H1 (cell line): ENCODE data around the gene NT5DC1. TPM values are rescaled to one million over a fixed set of nuclear protein-coding genes. Genes with fewer than 3 reads are reported as not detected.

Experiments used
- CTCF ChIA-PET: fragments of 300-600 bp; sonication (Branson Sonifier 250); formaldehyde crosslinking; loops from one replicate; lab custom pipeline; 2021; ENCODE audit not compliant: partially characterized antibody; lab: Charles Lee
- POLR2A ChIA-PET: fragments of 300-600 bp; sonication (Branson Sonifier 250); formaldehyde crosslinking; loops from one replicate; lab custom pipeline; 2021; ENCODE audit warnings: inconsistent platforms; ENCODE audit not compliant: partially characterized antibody; lab: Charles Lee
- DNase-seq, 2 experiments: peaks; one replicate each; pipeline versions ENCODE4 v3.0.0 to v3.0.0-alpha.2; 2010 to 2022; ENCODE audit warnings: low spot score in 2 of 2, low read depth in 1 of 2, mixed read lengths in 1 of 2
- FAIRE-seq: peaks from 2 replicates; lab custom pipeline; 2011; peaks lifted over from hg19 to GRCh38; lab: Jason Lieb, UNC
- H2AFZ ChIP-seq: 2 replicates; pipeline ENCODE4 v1.8.1; 2012; ENCODE audit warnings: low read length, inconsistent platforms
- H2AK5ac ChIP-seq: 2 replicates; pipeline ENCODE4 v1.6.1; 2013; ENCODE audit warnings: low read depth, low read length
- H2BK120ac ChIP-seq: replicated peaks from 2 replicates; pipeline ENCODE3; 2013; ENCODE audit warnings: low read depth, low read length, inconsistent platforms
- H2BK12ac ChIP-seq: 2 replicates; pipeline ENCODE4 v1.6.1; 2013; ENCODE audit warnings: low read depth, low read length
- H2BK15ac ChIP-seq: 2 replicates; pipeline ENCODE4 v1.6.1; 2013; ENCODE audit warnings: low read length
- H2BK20ac ChIP-seq: 2 replicates; pipeline ENCODE4 v1.6.1; 2013; ENCODE audit warnings: low read length
- H2BK5ac ChIP-seq: 2 replicates; pipeline ENCODE4 v1.6.1; 2013; ENCODE audit warnings: low read depth, low read length
- H3K14ac ChIP-seq: 2 replicates; pipeline ENCODE4 v1.6.1; 2013; ENCODE audit warnings: inconsistent platforms; ENCODE audit not compliant: insufficient read length
- H3K18ac ChIP-seq: 2 replicates; pipeline ENCODE4 v1.6.1; 2013; ENCODE audit warnings: low read length; ENCODE audit errors: extremely low read depth
- H3K23ac ChIP-seq: 2 replicates; pipeline ENCODE4 v1.6.1; 2013; ENCODE audit warnings: inconsistent platforms; ENCODE audit not compliant: insufficient read length
- H3K23me2 ChIP-seq: 2 replicates; pipeline ENCODE4 v1.6.1; 2013; ENCODE audit warnings: low read depth, low read length
- H3K27ac ChIP-seq: 2 replicates; pipeline ENCODE4 v1.6.1; 2011; ENCODE audit warnings: low read depth, low read length, inconsistent platforms
- H3K27me3 ChIP-seq, 4 experiments: replicated peaks in 1 of 4; 1 replicate in 1 of 4; 2 replicates in 3 of 4; pipeline versions ENCODE4 v1.6.1 to v1.8.1; 2011 to 2013; ENCODE audit warnings: low read length in 3 of 4, mild to moderate bottlenecking in 3 of 4, inconsistent platforms in 2 of 4, mixed read lengths in 2 of 4, moderate library complexity in 1 of 4; ENCODE audit not compliant: control insufficient read depth in 3 of 4, insufficient read depth in 3 of 4; ENCODE audit errors: extremely low read depth in 1 of 4
- H3K36me3 ChIP-seq, 4 experiments: 2 replicates each; pipeline versions ENCODE4 v1.6.1 to v1.8.1; 2011 to 2013; ENCODE audit warnings: mild to moderate bottlenecking in 4 of 4, low read length in 3 of 4, moderate library complexity in 2 of 4, control low read depth in 1 of 4, inconsistent platforms in 1 of 4; ENCODE audit not compliant: insufficient read depth in 4 of 4, control insufficient read depth in 2 of 4
- H3K4ac ChIP-seq: replicated peaks from 2 replicates; pipeline ENCODE3; 2013; ENCODE audit warnings: low read length, low read depth, mixed read lengths, inconsistent platforms; ENCODE audit not compliant: insufficient read length
- H3K4me1 ChIP-seq, 4 experiments: replicated peaks in 1 of 4; 1 replicate in 1 of 4; 2 replicates in 3 of 4; pipeline versions ENCODE4 v1.6.1 to v1.8.1; 2011 to 2013; ENCODE audit warnings: low read length in 3 of 4, inconsistent platforms in 2 of 4, mixed read lengths in 1 of 4; ENCODE audit not compliant: insufficient read depth in 4 of 4, control insufficient read depth in 3 of 4
- H3K4me2 ChIP-seq, 2 experiments: 2 replicates each; pipeline versions ENCODE4 v1.6.1 to v1.8.1; 2011 to 2013; ENCODE audit warnings: low read depth in 2 of 2, low read length in 2 of 2, control low read depth in 1 of 2, inconsistent platforms in 1 of 2, mild to moderate bottlenecking in 1 of 2; ENCODE audit not compliant: insufficient read depth in 1 of 2
- H3K4me3 ChIP-seq, 4 experiments: fragments of 200-600, 300-600 bp in 1 of 4; sonication (generic), shearing (Covaris generic), sonication (Bioruptor Twin) in 1 of 4; 2 replicates each; pipeline versions ENCODE4 v1.5.1 to v1.8.1; 2011 to 2016; ENCODE audit warnings: low read length in 4 of 4, low read depth in 3 of 4, control low read depth in 2 of 4, inconsistent platforms in 2 of 4, mild to moderate bottlenecking in 2 of 4, mixed read lengths in 1 of 4, moderate library complexity in 1 of 4; ENCODE audit not compliant: insufficient read depth in 2 of 4; ENCODE audit errors: extremely low read depth in 1 of 4
- H3K56ac ChIP-seq: replicated peaks from 2 replicates; pipeline ENCODE3; 2013; ENCODE audit warnings: low read depth, mild to moderate bottlenecking, mixed read lengths, low read length, inconsistent platforms; ENCODE audit not compliant: insufficient read length
- H3K79me1 ChIP-seq: 2 replicates; pipeline ENCODE4 v1.6.1; 2013; ENCODE audit warnings: low read depth, low read length, control low read depth
- H3K79me2 ChIP-seq, 2 experiments: 2 replicates each; pipeline versions ENCODE4 v1.6.1 to v1.8.1; 2012 to 2013; ENCODE audit warnings: low read length in 2 of 2, mild to moderate bottlenecking in 2 of 2, inconsistent platforms in 1 of 2; ENCODE audit not compliant: insufficient read depth in 2 of 2, control insufficient read depth in 1 of 2
- H3K9ac ChIP-seq, 4 experiments: replicated peaks in 1 of 4; 1 replicate in 1 of 4; 2 replicates in 3 of 4; pipeline versions ENCODE4 v1.6.1 to v1.8.1; 2011 to 2013; ENCODE audit warnings: low read depth in 3 of 4, low read length in 3 of 4, control low read depth in 2 of 4, mild to moderate bottlenecking in 2 of 4, moderate library complexity in 2 of 4, inconsistent platforms in 1 of 4; ENCODE audit errors: extremely low read depth in 1 of 4
- H3K9me3 ChIP-seq, 2 experiments: 2 replicates each; pipeline versions ENCODE4 v1.6.1 to v1.8.1; 2012 to 2013; ENCODE audit warnings: mild to moderate bottlenecking in 2 of 2, moderate library complexity in 2 of 2, control low read depth in 1 of 2, inconsistent platforms in 1 of 2, low read depth in 1 of 2, low read length in 1 of 2, mixed read lengths in 1 of 2; ENCODE audit not compliant: insufficient read depth in 2 of 2
- H4K20me1 ChIP-seq, 2 experiments: replicated peaks in 1 of 2; 2 replicates each; pipeline versions ENCODE3 to v1.8.1; 2011 to 2013; ENCODE audit warnings: inconsistent platforms in 2 of 2, low read length in 2 of 2, mild to moderate bottlenecking in 1 of 2; ENCODE audit not compliant: insufficient read depth in 2 of 2, control insufficient read depth in 1 of 2
- H4K5ac ChIP-seq: 2 replicates; pipeline ENCODE4 v1.6.1; 2013; ENCODE audit warnings: low read length, low read depth, mixed read lengths, inconsistent platforms; ENCODE audit not compliant: insufficient read length
- H4K8ac ChIP-seq: 2 replicates; pipeline ENCODE4 v1.8.0; 2013; ENCODE audit warnings: mild to moderate bottlenecking, moderate library complexity, low read length, inconsistent platforms; ENCODE audit not compliant: insufficient read depth; ENCODE audit errors: extremely low read depth
- H4K91ac ChIP-seq: replicated peaks from 2 replicates; pipeline ENCODE3; 2013; ENCODE audit warnings: low read length, mixed read lengths, inconsistent platforms; ENCODE audit not compliant: insufficient read length
- JUND ChIP-seq: IDR thresholded peaks from 2 replicates; pipeline ENCODE4 v1.6.1; 2011; ENCODE audit warnings: mild to moderate bottlenecking, improper control_type of control experiment, low read length
- POLR2A ChIP-seq, 2 experiments: IDR thresholded peaks; 1 replicate in 1 of 2; 2 replicates in 1 of 2; pipeline ENCODE4 v1.6.1; 2011; ENCODE audit warnings: low read depth in 2 of 2, low read length in 2 of 2, mild to moderate bottlenecking in 2 of 2; ENCODE audit errors: control extremely low read depth in 1 of 2
- POLR2AphosphoS5 ChIP-seq: IDR thresholded peaks from 2 replicates; pipeline ENCODE4 v1.6.1; 2011; ENCODE audit warnings: low read depth, low read length
- SIN3A ChIP-seq, 2 experiments: IDR thresholded peaks in 1 of 2; conservative IDR thresholded peaks in 1 of 2; 2 replicates each; pipeline ENCODE4 v1.6.1; 2011 to 2012; ENCODE audit warnings: low read length in 2 of 2, improper control_type of control experiment in 1 of 2, low read depth in 1 of 2, mild to moderate bottlenecking in 1 of 2
- SP4 ChIP-seq: IDR thresholded peaks from 2 replicates; pipeline ENCODE4 v1.6.1; 2012; ENCODE audit warnings: low read length, inconsistent platforms
- WGBS, 2 experiments: shearing (Covaris generic) in 1 of 2; methylation state at CpG; one replicate each; pipeline versions ENCODE4 v1.1.6 to v1.1.7; 2013 to 2015; ENCODE audit warnings: low lambda C conversion rate in 2 of 2, mixed read lengths in 2 of 2, inconsistent platforms in 1 of 2, low coverage in 1 of 2, missing lambda C conversion rate in 1 of 2; ENCODE audit not compliant: insufficient replicate concordance in 2 of 2, insufficient coverage in 1 of 2, insufficient read length in 1 of 2; ENCODE audit errors: extremely low coverage in 1 of 2, missing lambda C conversion rate in 1 of 2; 5-methylcytosine and 5-hydroxymethylcytosine counted together
- polyA plus RNA-seq, 7 experiments: library from polyadenylated mRNA; depleted of rRNA in 3 of 7; stranded (reverse) in 5 of 7; unstranded in 2 of 7; fragments of >200 nt in 5 of 7; fragments of 200-250 nt in 2 of 7; gene quantifications; 1 replicate in 5 of 7; 2 replicates in 1 of 7; 4 replicates in 1 of 7; pipeline versions ENCODE4 v1.2.1 to v1.2.3, GENCODE V29; 2011 to 2013; ENCODE audit warnings: missing spikeins in 2 of 7, mixed read lengths in 2 of 7
- total RNA-seq: library from RNA; stranded (reverse); fragmentation: NEBNext Ultra II Directional; extraction: Animal tissue kit (Norgen Biotek cat#: 25700); gene quantifications from 2 replicates; pipeline ENCODE4 v1.2.1, GENCODE V29; 2021

NT5DC1 gene
- total and polyA plus RNA-seq, 2 of the 8 experiments (the other 6 are each of a cell fraction or from before 2014, with no cell fraction given): 25.3 to 72.7 TPM

GRCh38 chr6:116278854-116279231 lies 178.2 kb downstream of the NT5DC1 start:
- Histone ChIP-seq H3K9ac (peak overlapping the region; percentile 73 to 100 (median 98)), H4K8ac (peak overlapping the region; percentile 94; the same call in 1 of the 2 replicates), H3K23ac (no peak overlapping the region), H3K4me3 (peak overlapping the region; percentile 89 to 100 (median 92)), H3K4ac (no peak overlapping the region), H3K4me2 (peak overlapping the region; percentile 82 to 98), H3K18ac (no peak overlapping the region; the same call in 1 of the 2 replicates), H4K20me1 (peaks cover 10 to 14% of the 10 kb centered on the region in 2 experiments), H3K14ac (no peak overlapping the region), H3K9me3 (no peaks in the 10 kb centered on the region), H2BK12ac (no peak overlapping the region; the same call in 1 of the 2 replicates), H2BK120ac (no peak overlapping the region), H3K79me1 (peaks cover 6% of the 10 kb centered on the region), H2AFZ (no peak overlapping the region), H3K27me3 (no peaks in the 10 kb centered on the region), H3K56ac (peak overlapping the region; percentile 79), H2BK20ac (no peak overlapping the region), H2BK5ac (peak overlapping the region; percentile 90), H3K36me3 (peaks cover 2 to 12% (median 4%) of the 10 kb centered on the region in 4 experiments; a peak in 3 of 8 replicates), H3K23me2 (peaks cover 6% of the 10 kb centered on the region), H2AK5ac (peak overlapping the region; percentile 66; the same call in 1 of the 2 replicates), H2BK15ac (no peak overlapping the region), H3K79me2 (peaks cover 10 to 47% of the 10 kb centered on the region in 2 experiments), H4K91ac (no peak overlapping the region), H4K5ac (no peak overlapping the region), H3K4me1 (peaks cover 3 to 14% (median 10%) of the 10 kb centered on the region in 4 experiments; a peak in 5 of 7 replicates), H3K27ac (peak overlapping the region; percentile 96)
- ChIA-PET CTCF (interaction anchor here (0.6 to 5.3 kb wide), 8 partner anchors 8 to 344 kb away, joined by 3 to 32 read pairs (median 4); no protein-coding TSS in a partner anchor), POLR2A (interaction anchor here (0.7 to 4.5 kb wide), 20 partner anchors 9 to 598 kb away, joined by 3 to 37 read pairs (median 4); partner anchors contain the start of genes DSE, RSPH4A and TSPYL4)
- TF ChIP-seq SIN3A (conservative IDR thresholded peaks at IDR 0.05 in 1 of 2, IDR thresholded peaks at IDR 0.05 in 1 of 2; ENCODE audit: low read depth in 1 of 2, low read length in 2 of 2) (0 out of 4 replicates have a peak, but pooled peaks of 1 of the 2 experiments have one; percentile 21), JUND (no peak), SP4 (no peak), POLR2AphosphoS5 (peak; percentile 17; the same call in 1 of the 2 replicates), POLR2A (IDR thresholded peaks at IDR 0.05; ENCODE audit: control extremely low read depth in 1 of 2, low read depth in 2 of 2, low read length in 2 of 2) (0 out of 3 replicates have a peak, but pooled peaks of 1 of the 2 experiments have one; percentile 35)
- FAIRE-seq (no peak), DNase-seq (no peak)
- WGBS, 2 experiments: 47% methylated on average over 12 of the region's 12 CpGs; no CpG with 5 or more reads in 1 of the 2 experiments
